HG02973 (cell line): ENCODE measurements around the gene FOSL2.

Experiments used
- ATAC-seq: cut with Tn5 transposase; IDR thresholded peaks from one replicate; pipeline ENCODE4 v1.9.1; 2021; ENCODE audit warnings: moderate library complexity; ENCODE audit not compliant: unreplicated experiment

The FOSL2 gene

GRCh38 chr2:28447943-28448792 lies 55.5 kb downstream of the FOSL2 start:
- no peak for ATAC-seq

GRCh38 chr2:28448793-28449100 lies 56.1 kb downstream of the FOSL2 start:
- ATAC-seq = no peak

GRCh38 chr2:28449126-28449487 lies 56.4 kb downstream of the FOSL2 start:
- no peak for ATAC-seq

GRCh38 chr2:28449488-28450395 lies 57.1 kb downstream of the FOSL2 start:
- ATAC-seq = peak; percentile 61

- ATAC-seq = no peak
Measured at GRCh38 chr2:28450901-28451565, 58.4 kb downstream of the FOSL2 start.

- ATAC-seq = no peak
Measured at GRCh38 chr2:28451793-28452533, 59.3 kb downstream of the FOSL2 start.

- no peak for ATAC-seq
Measured at GRCh38 chr2:28452534-28453081, 60.0 kb downstream of the FOSL2 start.

GRCh38 chr2:28453396-28453795 lies 60.7 kb downstream of the FOSL2 start:
- no peak for ATAC-seq

- no peak for ATAC-seq
Measured at GRCh38 chr2:28454016-28454930, 61.6 kb downstream of the FOSL2 start.

- no peak for ATAC-seq
Measured at GRCh38 chr2:28457237-28457636, 64.6 kb downstream of the FOSL2 start.

- ATAC-seq = no peak
Measured at GRCh38 chr2:28461056-28461455, 68.4 kb downstream of the FOSL2 start.

- ATAC-seq = no peak
Measured at GRCh38 chr2:28462122-28462521, 69.5 kb downstream of the FOSL2 start.

GRCh38 chr2:28463211-28463816 lies 70.7 kb downstream of the FOSL2 start:
- ATAC-seq = no peak

GRCh38 chr2:28463893-28464292 lies 71.2 kb downstream of the FOSL2 start:
- ATAC-seq = no peak

GRCh38 chr2:28465148-28465885 lies 72.7 kb downstream of the FOSL2 start:
- no peak for ATAC-seq
